GM19397 (cell line): Measurements from ENCODE around the gene RARS2.
"Not testable (repeated sequence)": the region's sequence is repeated elsewhere in the genome, so short reads cannot be mapped to it uniquely, and the experiment has no call there.

Experiments
- ATAC-seq: cut with Tn5 transposase; IDR thresholded peaks from one replicate; pipeline ENCODE4 v1.9.1; 2021; ENCODE audit warnings: mild to moderate bottlenecking, moderate library complexity; ENCODE audit not compliant: unreplicated experiment

RARS2 gene

GRCh38 chr6:87504441-87504840 is 85.3 kb downstream of the RARS2 start:
- ATAC-seq, result no peak

GRCh38 chr6:87501809-87502572 is 87.8 kb downstream of the RARS2 start:
- no peak for ATAC-seq

- no peak for ATAC-seq
These were observed 91.7 kb downstream of the RARS2 start for GRCh38 chr6:87498048-87498447.

GRCh38 chr6:87494761-87495422 is 94.9 kb downstream of the RARS2 start:
- no peak for ATAC-seq

- ATAC-seq, result not testable (repeated sequence)
These were observed 100.5 kb downstream of the RARS2 start for GRCh38 chr6:87489326-87489725.

GRCh38 chr6:87487555-87487954 is 102.2 kb downstream of the RARS2 start:
- no peak for ATAC-seq

- ATAC-seq, result no peak
These were observed 105.3 kb downstream of the RARS2 start for GRCh38 chr6:87484491-87484890.

GRCh38 chr6:87483929-87484328 is 105.9 kb downstream of the RARS2 start:
- ATAC-seq, result no peak

GRCh38 chr6:87482366-87482765 is 107.4 kb downstream of the RARS2 start:
- ATAC-seq, result no peak

- no peak for ATAC-seq
These were observed 107.9 kb downstream of the RARS2 start for GRCh38 chr6:87481931-87482330.

- ATAC-seq, result peak; percentile 58
These were observed 116.3 kb downstream of the RARS2 start for GRCh38 chr6:87473419-87473903.

- peak; percentile 97 for ATAC-seq
These were observed 117.0 kb downstream of the RARS2 start, which contains the start of gene SLC35A1 for GRCh38 chr6:87472525-87473418. Gene SLC35A1, plus strand, starts transcription at chr6:87472974. Its CDS starts 30 bp downstream, at chr6:87473004.

- ATAC-seq, result no peak
These were observed 124.7 kb downstream of the RARS2 start for GRCh38 chr6:87465051-87465450.
